SK-N-SH treated with all-trans-retinoic acid at 6 μM for 48 hours (cell line): ENCODE results near the gene TMEM130.

Experiments
- ATAC-seq: fragments of 200-7000 bp; cut with Tn5 transposase; 3 replicates; pipeline ENCODE4 v1.9.1; 2020; ENCODE audit warnings: mild to moderate bottlenecking, moderate library complexity
- ARNTL ChIP-seq: fragments of 450-650 bp; formaldehyde crosslinking; IDR thresholded peaks from 2 replicates; pipeline ENCODE4 v1.5.0; 2020; ENCODE audit warnings: low read depth, mild to moderate bottlenecking, moderate library complexity, borderline replicate concordance
- BACH2 ChIP-seq: fragments of 250-450 bp; sonication (Bioruptor Pico); IDR thresholded peaks from 2 replicates; pipeline ENCODE4 v1.9.0; 2021; ENCODE audit warnings: mild to moderate bottlenecking, borderline replicate concordance
- CREB5 ChIP-seq: fragments of 250-450 bp; sonication (Bioruptor Pico); IDR thresholded peaks from 2 replicates; pipeline ENCODE4 v1.5.1; 2020; ENCODE audit warnings: low read depth, mild to moderate bottlenecking, moderate library complexity
- CSDC2 ChIP-seq: fragments of 250-450 bp; sonication (Bioruptor Pico); IDR thresholded peaks from 2 replicates; pipeline ENCODE4 v1.5.0; 2020; ENCODE audit warnings: mild to moderate bottlenecking, moderate library complexity
- CSRNP3 ChIP-seq: fragments of 250-450 bp; sonication (Bioruptor Pico); IDR thresholded peaks from 2 replicates; pipeline ENCODE4 v1.5.1; 2021; ENCODE audit warnings: mild to moderate bottlenecking, moderate library complexity
- GLIS3 ChIP-seq: fragments of 250-450 bp; sonication (Bioruptor Pico); IDR thresholded peaks from 2 replicates; pipeline ENCODE4 v1.5.0; 2020; ENCODE audit warnings: mild to moderate bottlenecking, moderate library complexity
- ISL1 ChIP-seq: fragments of 250-450 bp; sonication (Bioruptor Pico); IDR thresholded peaks from 2 replicates; pipeline ENCODE4 v2.1.2; 2022; ENCODE audit warnings: mild to moderate bottlenecking, moderate library complexity
- OSR1 ChIP-seq: fragments of 250-450 bp; sonication (Bioruptor Pico); IDR thresholded peaks from 2 replicates; pipeline ENCODE4 v1.8.0; 2022; ENCODE audit warnings: moderate library complexity, mild to moderate bottlenecking, inconsistent platforms
- PATZ1 ChIP-seq: fragments of 250-450 bp; sonication (Bioruptor Pico); IDR thresholded peaks from 2 replicates; pipeline ENCODE4 v1.8.0; 2020; ENCODE audit warnings: mild to moderate bottlenecking, moderate library complexity, borderline replicate concordance
- POU6F1 ChIP-seq: fragments of 250-450 bp; sonication (Bioruptor Pico); IDR thresholded peaks from 2 replicates; pipeline ENCODE4 v1.8.0; 2021; ENCODE audit warnings: low read depth, mild to moderate bottlenecking, moderate library complexity, borderline replicate concordance
- RARB ChIP-seq: fragments of 250-450 bp; sonication (Bioruptor Pico); IDR thresholded peaks from 2 replicates; pipeline ENCODE4 v1.8.0; 2021; ENCODE audit warnings: mild to moderate bottlenecking, moderate library complexity
- SNAI2 ChIP-seq: fragments of 250-450 bp; sonication (Bioruptor Pico); IDR thresholded peaks from 2 replicates; pipeline ENCODE4 v1.5.0; 2020; ENCODE audit warnings: mild to moderate bottlenecking, moderate library complexity
- TCF4 ChIP-seq: fragments of 250-450 bp; sonication (Bioruptor Pico); IDR thresholded peaks from 2 replicates; pipeline ENCODE4 v1.8.0; 2021; ENCODE audit warnings: mild to moderate bottlenecking, moderate library complexity, borderline replicate concordance
- TOX ChIP-seq: fragments of 250-450 bp; sonication (Bioruptor Pico); IDR thresholded peaks from 2 replicates; pipeline ENCODE4 v1.8.0; 2021; ENCODE audit warnings: mild to moderate bottlenecking, moderate library complexity, borderline replicate concordance
- TSHZ2 ChIP-seq: fragments of 250-450 bp; sonication (Bioruptor Pico); IDR thresholded peaks from 2 replicates; pipeline ENCODE4 v1.5.0; 2020; ENCODE audit warnings: mild to moderate bottlenecking, moderate library complexity
- ZC3H10 ChIP-seq: fragments of 250-450 bp; sonication (Bioruptor Pico); IDR thresholded peaks from 2 replicates; pipeline ENCODE4 v1.5.1; 2021; ENCODE audit warnings: mild to moderate bottlenecking, moderate library complexity
- ZFP3 ChIP-seq: fragments of 250-450 bp; sonication (Bioruptor Pico); IDR thresholded peaks from 2 replicates; pipeline ENCODE4 v1.5.0; 2020; ENCODE audit warnings: mild to moderate bottlenecking, moderate library complexity
- ZFP30 ChIP-seq: fragments of 450-650 bp; formaldehyde crosslinking; IDR thresholded peaks from 2 replicates; pipeline ENCODE4 v1.5.0; 2022; ENCODE audit warnings: mild to moderate bottlenecking, moderate library complexity
- ZNF565 ChIP-seq: fragments of 450-650 bp; formaldehyde crosslinking; conservative IDR thresholded peaks from 2 replicates; pipeline ENCODE4 v1.5.0; 2020; ENCODE audit warnings: low read depth, mild to moderate bottlenecking, moderate library complexity
- ZNF70 ChIP-seq: fragments of 450-650 bp; formaldehyde crosslinking; IDR thresholded peaks from 2 replicates; pipeline ENCODE4 v1.5.0; 2020; ENCODE audit warnings: mild to moderate bottlenecking, moderate library complexity
- ZNF8 ChIP-seq: fragments of 450-650 bp; formaldehyde crosslinking; IDR thresholded peaks from 2 replicates; pipeline ENCODE4 v1.5.0; 2020; ENCODE audit warnings: mild to moderate bottlenecking, moderate library complexity

The TMEM130 gene

GRCh38 chr7:98855610-98856422 lies 14.0 kb downstream of the TMEM130 start:
- TF ChIP-seq BACH2 = no peak
- no peak for TF ChIP-seq TSHZ2 (CRISPR knock-in tag)
- TF ChIP-seq ISL1 (CRISPR knock-in tag) = no peak
- TF ChIP-seq POU6F1 (CRISPR knock-in tag) = no peak
- no peak for TF ChIP-seq TOX (CRISPR knock-in tag)
- no peak for TF ChIP-seq ZNF8 (CRISPR knock-in tag)
- TF ChIP-seq ZFP30 (CRISPR knock-in tag) = no peak
- no peak for TF ChIP-seq CSRNP3 (CRISPR knock-in tag)
- no peak for TF ChIP-seq SNAI2
- TF ChIP-seq ZNF70 = no peak
- no peak for TF ChIP-seq PATZ1 (CRISPR knock-in tag)
- no peak for TF ChIP-seq ZNF565 (CRISPR knock-in tag)
- no peak for TF ChIP-seq ZC3H10 (CRISPR knock-in tag)
- no peak for TF ChIP-seq CSDC2
- TF ChIP-seq GLIS3 (CRISPR knock-in tag) = no peak
- TF ChIP-seq RARB (CRISPR knock-in tag) = no peak
- no peak for TF ChIP-seq ARNTL (CRISPR knock-in tag)
- TF ChIP-seq CREB5 (CRISPR knock-in tag) = no peak
- TF ChIP-seq ZFP3 (CRISPR knock-in tag) = no peak
- no peak for ATAC-seq

- peak; percentile 59 for ATAC-seq
- TF ChIP-seq TOX (CRISPR knock-in tag) (no peak), ARNTL (CRISPR knock-in tag) (no peak), ZC3H10 (CRISPR knock-in tag) (no peak), CREB5 (CRISPR knock-in tag) (no peak), TCF4 (CRISPR knock-in tag) (no peak), OSR1 (CRISPR knock-in tag) (no peak), BACH2 (no peak), ISL1 (CRISPR knock-in tag) (no peak), SNAI2 (no peak), TSHZ2 (CRISPR knock-in tag) (no peak), POU6F1 (CRISPR knock-in tag) (no peak), CSRNP3 (CRISPR knock-in tag) (no peak), ZNF565 (CRISPR knock-in tag) (no peak)
Measured at GRCh38 chr7:98852826-98853225, 17.0 kb downstream of the TMEM130 start.
